ENCODE measurements around the gene TBC1D19. TPM values are rescaled to one million over a fixed set of nuclear protein-coding genes. Genes with fewer than 3 reads are reported as not detected.

The TBC1D19 gene
- total and polyA plus RNA-seq, 4 donors, result 1.2 to 5.8 (median 2.2) TPM

DNA sequence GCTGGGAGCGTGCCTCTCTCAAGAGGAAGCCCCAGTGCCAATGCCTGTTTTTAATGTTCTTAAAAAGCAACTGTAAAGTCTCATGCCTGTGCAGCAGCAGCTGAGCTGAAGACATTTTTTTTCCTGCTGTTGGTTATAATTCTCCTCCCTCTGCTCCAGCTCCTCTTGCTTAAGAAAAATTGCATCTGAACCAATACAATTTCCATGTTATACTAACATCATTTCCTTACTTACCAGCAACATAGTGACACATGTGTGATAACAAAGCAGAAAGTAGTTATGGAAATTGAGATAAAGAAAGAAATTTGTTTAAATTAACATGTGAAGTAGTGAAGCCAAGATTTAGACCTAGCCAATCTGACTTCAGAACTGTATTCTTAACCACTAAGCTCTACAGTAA lies 101.4 kb downstream of the TBC1D19 start:
- Histone ChIP-seq H3K9me3 (ENCODE audit: control insufficient read depth in 4 of 4, low read length in 3 of 4) (no peaks in the 10 kb centered on the region), H3K9ac (ENCODE audit: low read depth in 1 of 2, low read length in 2 of 2) (no peak overlapping the region), H3K36me3 (ENCODE audit: control insufficient read depth in 4 of 4, insufficient read depth in 3 of 4, low read depth in 1 of 4, low read length in 3 of 4) (no peaks in the 10 kb centered on the region), H3K27me3 (ENCODE audit: control insufficient read depth in 4 of 4, insufficient read depth in 4 of 4, low read length in 3 of 4) (no peaks in the 10 kb centered on the region), H3K27ac (ENCODE audit: low read depth in 1 of 2, low read length in 2 of 2) (no peak overlapping the region), H3K4me3 (ENCODE audit: low read depth in 1 of 3, low read length in 3 of 3) (no peak overlapping the region), H3K4me1 (ENCODE audit: control insufficient read depth in 4 of 4, insufficient read depth in 4 of 4, low read length in 3 of 4) (no peaks in the 10 kb centered on the region)
- TF ChIP-seq, protein P1, sequence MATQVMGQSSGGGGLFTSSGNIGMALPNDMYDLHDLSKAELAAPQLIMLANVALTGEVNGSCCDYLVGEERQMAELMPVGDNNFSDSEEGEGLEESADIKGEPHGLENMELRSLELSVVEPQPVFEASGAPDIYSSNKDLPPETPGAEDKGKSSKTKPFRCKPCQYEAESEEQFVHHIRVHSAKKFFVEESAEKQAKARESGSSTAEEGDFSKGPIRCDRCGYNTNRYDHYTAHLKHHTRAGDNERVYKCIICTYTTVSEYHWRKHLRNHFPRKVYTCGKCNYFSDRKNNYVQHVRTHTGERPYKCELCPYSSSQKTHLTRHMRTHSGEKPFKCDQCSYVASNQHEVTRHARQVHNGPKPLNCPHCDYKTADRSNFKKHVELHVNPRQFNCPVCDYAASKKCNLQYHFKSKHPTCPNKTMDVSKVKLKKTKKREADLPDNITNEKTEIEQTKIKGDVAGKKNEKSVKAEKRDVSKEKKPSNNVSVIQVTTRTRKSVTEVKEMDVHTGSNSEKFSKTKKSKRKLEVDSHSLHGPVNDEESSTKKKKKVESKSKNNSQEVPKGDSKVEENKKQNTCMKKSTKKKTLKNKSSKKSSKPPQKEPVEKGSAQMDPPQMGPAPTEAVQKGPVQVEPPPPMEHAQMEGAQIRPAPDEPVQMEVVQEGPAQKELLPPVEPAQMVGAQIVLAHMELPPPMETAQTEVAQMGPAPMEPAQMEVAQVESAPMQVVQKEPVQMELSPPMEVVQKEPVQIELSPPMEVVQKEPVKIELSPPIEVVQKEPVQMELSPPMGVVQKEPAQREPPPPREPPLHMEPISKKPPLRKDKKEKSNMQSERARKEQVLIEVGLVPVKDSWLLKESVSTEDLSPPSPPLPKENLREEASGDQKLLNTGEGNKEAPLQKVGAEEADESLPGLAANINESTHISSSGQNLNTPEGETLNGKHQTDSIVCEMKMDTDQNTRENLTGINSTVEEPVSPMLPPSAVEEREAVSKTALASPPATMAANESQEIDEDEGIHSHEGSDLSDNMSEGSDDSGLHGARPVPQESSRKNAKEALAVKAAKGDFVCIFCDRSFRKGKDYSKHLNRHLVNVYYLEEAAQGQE (IDR thresholded peaks at IDR 0.05), result no peak
- TF ChIP-seq RXRA (IDR thresholded peaks at IDR 0.05) (no peak), RAD21 (IDR thresholded peaks at IDR 0.05) (no peak), FOXA2 (IDR thresholded peaks at IDR 0.05) (no peak), FOXA1 (IDR thresholded peaks at IDR 0.05) (no peak), NR2F2 (IDR thresholded peaks at IDR 0.05) (no peak), YY1 (IDR thresholded peaks at IDR 0.05) (no peak), TAF1 (conservative IDR thresholded peaks at IDR 0.05) (no peak), EGR1 (IDR thresholded peaks at IDR 0.05; ENCODE audit: low read depth in 2 of 2) (no peak), SP1 (IDR thresholded peaks at IDR 0.05) (no peak), HNF4G (IDR thresholded peaks at IDR 0.05) (no peak), HNF4A (conservative IDR thresholded peaks at IDR 0.05) (no peak)
- TF ChIP-seq, protein P2, sequence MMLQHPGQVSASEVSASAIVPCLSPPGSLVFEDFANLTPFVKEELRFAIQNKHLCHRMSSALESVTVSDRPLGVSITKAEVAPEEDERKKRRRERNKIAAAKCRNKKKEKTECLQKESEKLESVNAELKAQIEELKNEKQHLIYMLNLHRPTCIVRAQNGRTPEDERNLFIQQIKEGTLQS (IDR thresholded peaks at IDR 0.05), result no peak
- TF ChIP-seq, protein P3, sequence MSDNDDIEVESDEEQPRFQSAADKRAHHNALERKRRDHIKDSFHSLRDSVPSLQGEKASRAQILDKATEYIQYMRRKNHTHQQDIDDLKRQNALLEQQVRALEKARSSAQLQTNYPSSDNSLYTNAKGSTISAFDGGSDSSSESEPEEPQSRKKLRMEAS (IDR thresholded peaks at IDR 0.05), result no peak
- TF ChIP-seq, protein P4, sequence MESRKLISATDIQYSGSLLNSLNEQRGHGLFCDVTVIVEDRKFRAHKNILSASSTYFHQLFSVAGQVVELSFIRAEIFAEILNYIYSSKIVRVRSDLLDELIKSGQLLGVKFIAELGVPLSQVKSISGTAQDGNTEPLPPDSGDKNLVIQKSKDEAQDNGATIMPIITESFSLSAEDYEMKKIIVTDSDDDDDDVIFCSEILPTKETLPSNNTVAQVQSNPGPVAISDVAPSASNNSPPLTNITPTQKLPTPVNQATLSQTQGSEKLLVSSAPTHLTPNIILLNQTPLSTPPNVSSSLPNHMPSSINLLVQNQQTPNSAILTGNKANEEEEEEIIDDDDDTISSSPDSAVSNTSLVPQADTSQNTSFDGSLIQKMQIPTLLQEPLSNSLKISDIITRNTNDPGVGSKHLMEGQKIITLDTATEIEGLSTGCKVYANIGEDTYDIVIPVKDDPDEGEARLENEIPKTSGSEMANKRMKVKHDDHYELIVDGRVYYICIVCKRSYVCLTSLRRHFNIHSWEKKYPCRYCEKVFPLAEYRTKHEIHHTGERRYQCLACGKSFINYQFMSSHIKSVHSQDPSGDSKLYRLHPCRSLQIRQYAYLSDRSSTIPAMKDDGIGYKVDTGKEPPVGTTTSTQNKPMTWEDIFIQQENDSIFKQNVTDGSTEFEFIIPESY (IDR thresholded peaks at IDR 0.05), result no peak
- WGBS, result 100% methylated on average over 1 of the region's 1 CpG
- no peak for DNase-seq (ENCODE audit: low spot score)

DNA sequence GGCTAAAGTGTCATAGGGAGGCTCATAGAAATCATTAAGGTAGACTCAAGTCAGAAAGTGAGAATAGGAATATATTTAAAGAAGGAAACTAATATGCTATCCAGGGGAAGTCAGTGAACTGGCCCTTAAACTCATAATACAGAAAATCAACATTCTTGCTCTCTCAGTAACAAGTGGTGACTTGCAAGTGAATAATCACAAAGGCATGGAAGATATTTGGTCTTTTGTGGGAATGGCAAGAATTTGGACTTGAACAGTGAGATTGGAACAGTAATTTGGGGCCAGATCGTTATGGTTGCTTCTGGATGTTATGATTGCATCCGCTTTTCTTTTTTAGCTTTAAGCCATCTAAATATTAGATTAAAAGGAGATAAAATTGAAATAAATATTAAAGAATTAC lies 103.8 kb downstream of the TBC1D19 start:
- no peak overlapping the region for H3K4me3 ChIP-seq (ENCODE audit: low read depth in 1 of 3, low read length in 3 of 3)
- no peak overlapping the region for H3K9ac ChIP-seq (ENCODE audit: low read depth in 1 of 2, low read length in 2 of 2)
- WGBS, result 90% methylated on average over 2 of the region's 2 CpGs
- TF ChIP-seq YY1 (IDR thresholded peaks at IDR 0.05) (no peak), NR2F2 (IDR thresholded peaks at IDR 0.05) (no peak), JUND (IDR thresholded peaks at IDR 0.05) (no peak), GABPA (IDR thresholded peaks at IDR 0.05 in 1 of 2, conservative IDR thresholded peaks at IDR 0.05 in 1 of 2) (no peak), HNF4G (IDR thresholded peaks at IDR 0.05) (no peak), FOXA1 (IDR thresholded peaks at IDR 0.05) (no peak), TAF1 (conservative IDR thresholded peaks at IDR 0.05) (no peak), EGR1 (IDR thresholded peaks at IDR 0.05; ENCODE audit: low read depth in 2 of 2) (no peak), RAD21 (IDR thresholded peaks at IDR 0.05) (no peak), RXRA (IDR thresholded peaks at IDR 0.05) (no peak)
- TF ChIP-seq, protein P3 (IDR thresholded peaks at IDR 0.05), result no peak
- TF ChIP-seq, protein P4 (IDR thresholded peaks at IDR 0.05), result no peak
- TF ChIP-seq, protein P2 (IDR thresholded peaks at IDR 0.05), result no peak
- TF ChIP-seq, protein P1 (IDR thresholded peaks at IDR 0.05), result no peak

More for the DNA sequence above, 103.8 kb downstream of the TBC1D19 start:
- Histone ChIP-seq H3K9me3 (ENCODE audit: control insufficient read depth in 4 of 4, low read length in 3 of 4) (no peaks in the 10 kb centered on the region), H3K36me3 (ENCODE audit: control insufficient read depth in 4 of 4, insufficient read depth in 3 of 4, low read depth in 1 of 4, low read length in 3 of 4) (no peaks in the 10 kb centered on the region), H3K27ac (ENCODE audit: low read depth in 1 of 2, low read length in 2 of 2) (no peak overlapping the region), H3K4me1 (ENCODE audit: control insufficient read depth in 4 of 4, insufficient read depth in 4 of 4, low read length in 3 of 4) (no peaks in the 10 kb centered on the region), H3K27me3 (ENCODE audit: control insufficient read depth in 4 of 4, insufficient read depth in 4 of 4, low read length in 3 of 4) (no peaks in the 10 kb centered on the region)
- DNase-seq (ENCODE audit: low spot score), result no peak

Measured in liver (tissue), 9 donors.